Measurements from ENCODE around the gene PRKD1.

DNA sequence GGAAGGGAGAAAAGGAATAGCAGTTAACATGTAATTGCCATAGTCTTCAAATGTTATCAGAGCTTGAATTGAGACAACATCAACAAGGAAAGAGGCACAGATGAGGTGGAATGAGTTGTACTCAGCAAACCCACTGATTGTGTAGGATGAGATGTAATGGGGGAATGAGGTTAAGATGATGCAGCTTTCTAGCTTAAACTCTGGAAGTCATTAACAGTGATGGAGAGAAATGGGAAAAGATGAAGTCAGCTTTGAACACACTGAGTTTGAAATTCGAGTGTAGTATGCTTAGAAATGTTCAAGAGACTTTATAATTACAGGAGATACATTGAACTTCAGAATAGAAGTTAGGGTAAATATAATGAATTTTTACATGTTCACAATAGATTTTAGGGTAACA is 106.9 kb downstream of the PRKD1 start:
- TF ChIP-seq, protein P1, sequence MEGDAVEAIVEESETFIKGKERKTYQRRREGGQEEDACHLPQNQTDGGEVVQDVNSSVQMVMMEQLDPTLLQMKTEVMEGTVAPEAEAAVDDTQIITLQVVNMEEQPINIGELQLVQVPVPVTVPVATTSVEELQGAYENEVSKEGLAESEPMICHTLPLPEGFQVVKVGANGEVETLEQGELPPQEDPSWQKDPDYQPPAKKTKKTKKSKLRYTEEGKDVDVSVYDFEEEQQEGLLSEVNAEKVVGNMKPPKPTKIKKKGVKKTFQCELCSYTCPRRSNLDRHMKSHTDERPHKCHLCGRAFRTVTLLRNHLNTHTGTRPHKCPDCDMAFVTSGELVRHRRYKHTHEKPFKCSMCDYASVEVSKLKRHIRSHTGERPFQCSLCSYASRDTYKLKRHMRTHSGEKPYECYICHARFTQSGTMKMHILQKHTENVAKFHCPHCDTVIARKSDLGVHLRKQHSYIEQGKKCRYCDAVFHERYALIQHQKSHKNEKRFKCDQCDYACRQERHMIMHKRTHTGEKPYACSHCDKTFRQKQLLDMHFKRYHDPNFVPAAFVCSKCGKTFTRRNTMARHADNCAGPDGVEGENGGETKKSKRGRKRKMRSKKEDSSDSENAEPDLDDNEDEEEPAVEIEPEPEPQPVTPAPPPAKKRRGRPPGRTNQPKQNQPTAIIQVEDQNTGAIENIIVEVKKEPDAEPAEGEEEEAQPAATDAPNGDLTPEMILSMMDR (IDR thresholded peaks at IDR 0.05; ENCODE audit: low read depth, low read length) = no peak
- no peak for TF ChIP-seq EZH2phosphoT487 (IDR thresholded peaks at IDR 0.05; ENCODE audit: low read depth)
